GM21447 (cell line): ENCODE measurements around the gene RNH1.
"Not testable (repeated sequence)": the region's sequence is repeated elsewhere in the genome, so short reads cannot be mapped to it uniquely, and the experiment has no call there.

Experiments used
- ATAC-seq: cut with Tn5 transposase; IDR thresholded peaks from one replicate; pipeline ENCODE4 v1.9.1; 2021; ENCODE audit not compliant: unreplicated experiment

Gene RNH1

DNA sequence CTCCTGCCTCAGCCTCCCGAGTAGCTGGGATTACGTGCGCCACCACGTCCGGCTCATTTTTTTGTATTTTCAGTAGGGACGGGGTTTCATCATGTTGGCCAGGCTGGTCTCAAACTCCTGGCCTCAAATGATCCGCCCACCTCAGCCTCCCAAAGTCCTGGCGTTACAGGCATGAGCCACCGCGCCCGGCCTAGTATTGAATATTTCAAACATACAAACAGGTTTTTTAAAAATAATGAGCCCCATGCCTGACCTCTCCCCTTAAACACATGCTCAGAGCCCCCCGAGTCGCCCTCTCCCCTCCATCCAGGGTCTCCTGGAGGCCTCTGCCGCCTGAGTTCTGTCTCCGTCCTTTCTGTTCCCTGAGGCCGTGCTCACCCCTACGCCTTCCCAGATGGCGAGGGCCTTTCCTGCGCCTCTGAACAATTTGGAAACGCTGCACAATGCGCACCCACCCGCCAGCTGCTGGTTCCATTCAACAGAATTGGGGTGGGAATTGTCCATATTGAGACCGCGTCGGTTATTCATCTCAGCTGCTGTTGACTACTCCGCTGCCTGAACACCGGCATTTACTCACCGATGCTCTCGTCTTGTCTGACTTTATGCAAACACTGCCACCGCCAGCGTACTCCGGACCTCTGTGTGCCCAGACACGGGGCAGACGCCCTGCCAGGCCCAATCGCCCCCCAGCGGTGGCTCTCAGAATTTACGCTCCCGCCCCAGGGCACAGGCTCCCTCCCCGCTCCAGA is 13.6 kb upstream of the RNH1 start:
- ATAC-seq, result no peak

DNA sequence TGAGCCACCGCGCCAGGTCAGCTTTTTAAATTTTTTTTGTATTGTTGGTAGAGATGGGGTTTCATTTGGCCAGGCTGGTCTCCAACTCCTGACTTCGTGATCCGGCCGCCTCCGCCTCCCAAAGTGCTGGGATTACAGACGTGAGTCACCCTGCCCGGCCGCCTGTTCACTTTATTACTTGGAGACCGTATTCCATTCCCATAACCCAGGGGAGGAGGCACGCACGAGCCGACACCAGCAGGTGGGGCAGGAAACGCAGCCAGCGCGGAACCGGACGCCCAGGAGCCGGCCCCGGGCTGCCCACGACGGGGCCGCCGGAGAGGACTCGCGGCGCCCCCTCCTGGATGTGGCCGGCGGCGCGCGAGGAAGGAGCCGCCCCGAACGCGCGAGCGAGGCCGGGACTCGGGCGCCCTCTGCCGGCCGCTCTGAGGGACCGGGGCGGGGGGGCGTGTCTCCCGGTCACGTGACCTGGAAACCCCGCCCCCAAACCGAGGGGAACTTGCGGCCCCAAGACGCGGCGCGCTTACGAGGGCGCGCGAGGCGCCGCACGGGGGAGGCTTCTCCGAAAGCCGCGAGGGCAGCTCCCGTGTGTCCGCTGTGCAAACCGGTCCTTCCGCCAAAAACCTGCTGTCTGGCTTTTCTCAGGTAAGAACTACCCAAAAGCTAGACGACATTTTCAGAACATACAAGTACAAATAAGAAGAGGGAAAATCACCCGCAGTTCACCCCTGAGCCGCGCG is 11.6 kb upstream of the RNH1 start:
- peak; percentile 82 for ATAC-seq

DNA sequence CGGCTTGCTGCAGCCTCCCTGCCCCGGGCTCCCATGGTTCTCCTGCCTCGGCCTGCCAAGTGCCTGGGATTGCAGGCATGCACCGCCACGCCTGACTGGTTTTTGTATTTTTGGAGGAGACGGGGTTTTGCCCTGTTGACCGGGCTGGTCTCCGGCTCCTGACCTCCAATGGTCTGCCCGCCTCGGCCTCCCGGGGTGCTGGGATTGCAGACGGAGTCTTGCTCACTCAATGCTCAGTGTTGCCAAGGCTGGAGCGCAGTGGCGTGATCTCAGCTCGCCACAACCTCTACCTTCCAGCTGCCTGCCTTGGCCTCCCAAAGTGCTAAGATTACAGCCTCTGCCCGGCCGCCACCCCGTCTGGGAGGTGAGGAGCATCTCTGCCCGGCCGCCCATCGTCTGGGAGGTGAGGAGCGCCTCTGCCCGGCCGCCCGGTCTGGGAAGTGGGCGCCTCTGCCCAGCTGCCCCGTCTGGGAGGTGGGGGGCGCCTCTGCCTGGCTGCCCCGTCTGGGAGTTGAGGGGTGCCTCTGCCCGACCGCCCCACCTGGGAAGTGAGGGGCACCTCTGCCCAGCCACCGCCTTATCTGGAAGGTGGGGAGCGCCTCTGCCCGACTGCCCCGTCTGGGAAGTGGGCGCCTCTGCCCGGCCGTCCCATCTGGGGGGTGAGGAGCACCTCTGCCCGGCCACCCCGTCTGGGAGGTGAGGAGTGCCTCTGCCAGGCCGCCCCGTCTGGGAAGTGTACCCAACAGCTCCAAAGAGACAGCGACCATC is 10.1 kb upstream of the RNH1 start:
- ATAC-seq, result not testable (repeated sequence)

DNA sequence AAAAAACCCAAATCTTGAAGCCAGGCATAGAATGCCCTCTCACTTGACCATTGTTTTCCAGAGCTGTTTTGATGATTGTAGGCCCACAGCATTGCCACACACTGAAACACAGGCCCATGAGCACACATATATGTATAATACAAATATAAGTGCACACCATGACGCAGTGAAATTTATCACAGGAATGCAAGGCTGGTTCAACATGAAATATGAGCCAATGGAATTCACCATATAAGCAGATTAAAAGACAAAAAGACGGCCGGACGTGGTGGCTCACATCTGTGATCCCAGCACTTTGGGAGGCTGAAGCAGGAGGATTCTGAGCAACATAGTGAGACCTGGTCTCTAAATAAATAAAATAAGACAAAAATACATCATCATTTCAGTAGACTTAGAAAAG is 9.4 kb upstream of the RNH1 start:
- ATAC-seq, result no peak

DNA sequence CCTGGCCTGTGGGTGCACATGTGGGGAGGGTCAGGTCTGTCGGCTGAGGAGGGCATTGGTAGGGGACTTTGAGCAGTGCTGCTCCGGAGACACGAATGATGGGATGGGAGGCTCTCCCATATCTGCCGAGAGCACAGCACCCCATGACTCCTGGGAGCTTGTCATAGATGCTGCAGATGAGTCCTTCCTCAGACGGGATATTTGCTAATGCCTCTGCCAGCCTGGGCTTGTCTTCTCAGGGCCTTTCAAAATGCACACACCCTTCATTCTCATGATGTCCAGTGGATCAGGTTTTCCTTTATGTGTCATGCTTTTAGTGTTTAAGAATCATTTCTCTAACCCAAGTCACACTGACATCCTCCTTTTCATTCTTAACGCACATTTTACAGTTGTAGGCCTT is 8.1 kb upstream of the RNH1 start:
- no peak for ATAC-seq

DNA sequence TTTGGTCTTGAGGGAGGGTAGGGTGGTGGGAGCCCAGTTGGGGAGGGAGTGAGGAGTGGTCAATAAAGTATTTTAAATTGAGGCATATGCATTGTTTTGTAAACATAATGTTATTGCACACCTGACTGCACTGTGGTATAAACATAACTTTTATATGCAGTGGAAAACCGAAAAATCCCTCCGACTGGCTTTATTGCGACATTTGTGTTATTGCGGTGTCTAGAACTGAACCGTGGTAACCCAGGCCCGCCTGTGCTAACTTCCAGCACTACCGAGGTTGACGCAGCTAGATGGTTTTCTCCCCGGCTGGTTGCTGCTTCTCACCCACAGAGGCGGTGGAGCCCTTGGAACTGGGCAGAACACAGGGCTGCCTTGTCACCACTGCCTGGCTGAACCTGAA is 7.6 kb upstream of the RNH1 start:
- no peak for ATAC-seq

DNA sequence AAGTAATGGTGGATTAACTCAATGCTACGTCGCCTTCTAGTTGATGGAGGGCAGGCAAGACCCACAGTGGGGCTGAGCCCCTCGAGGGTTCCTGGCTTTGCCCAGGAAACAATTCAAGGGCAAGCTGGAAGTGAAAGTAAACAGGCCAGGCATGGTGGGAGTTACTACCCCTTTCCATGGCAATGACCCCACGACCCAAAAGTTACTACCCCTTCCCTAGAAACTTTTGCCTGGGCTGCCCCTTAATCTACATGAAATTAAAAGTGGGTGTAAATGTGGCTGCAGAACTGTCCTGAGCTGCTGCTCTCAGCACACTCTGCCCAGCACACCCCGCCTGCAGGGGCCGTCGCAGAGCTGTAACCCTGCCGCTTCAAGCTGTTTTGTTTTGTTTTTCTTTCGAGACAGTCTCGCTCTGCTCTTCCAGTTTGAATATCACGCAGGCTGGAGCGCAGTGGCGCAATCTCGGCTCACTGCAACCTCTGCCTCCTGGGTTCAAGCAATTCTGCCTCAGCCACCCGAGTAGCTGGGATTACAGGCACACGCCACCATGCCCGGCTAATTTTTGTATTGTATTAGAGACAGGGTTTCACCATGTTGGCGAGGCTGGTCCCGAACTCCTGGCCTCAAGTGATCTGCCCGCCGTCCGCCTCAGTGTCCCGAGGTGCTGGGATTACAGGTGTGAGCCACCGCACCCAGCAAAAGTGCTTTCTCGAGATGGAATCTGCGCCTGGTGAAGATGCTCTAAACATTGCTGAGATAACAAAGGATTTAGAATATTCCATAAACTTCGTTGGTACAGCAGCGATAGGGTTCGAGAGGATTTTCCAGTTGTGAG is 5.9 kb upstream of the RNH1 start:
- ATAC-seq, result no peak

DNA sequence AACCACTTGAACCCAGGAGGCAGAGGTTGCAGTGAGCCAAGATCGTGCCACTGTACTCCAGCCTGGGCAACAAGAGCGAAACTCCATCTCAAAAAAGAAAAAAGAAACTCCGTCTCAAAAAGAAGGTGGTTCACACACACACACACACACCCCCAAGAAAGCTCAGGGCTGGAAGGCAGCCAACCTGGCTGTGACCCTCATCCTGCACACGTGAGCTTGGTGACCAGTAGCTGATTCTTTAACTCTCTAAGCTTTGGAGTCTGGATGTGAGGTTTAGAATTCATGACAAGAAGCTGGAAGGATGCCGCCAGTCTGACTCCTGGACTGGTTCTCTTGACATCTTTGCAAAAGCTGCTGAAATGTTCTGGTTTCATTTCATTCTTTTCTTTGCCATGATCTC is 1.9 kb upstream of the RNH1 start:
- no peak for ATAC-seq

DNA sequence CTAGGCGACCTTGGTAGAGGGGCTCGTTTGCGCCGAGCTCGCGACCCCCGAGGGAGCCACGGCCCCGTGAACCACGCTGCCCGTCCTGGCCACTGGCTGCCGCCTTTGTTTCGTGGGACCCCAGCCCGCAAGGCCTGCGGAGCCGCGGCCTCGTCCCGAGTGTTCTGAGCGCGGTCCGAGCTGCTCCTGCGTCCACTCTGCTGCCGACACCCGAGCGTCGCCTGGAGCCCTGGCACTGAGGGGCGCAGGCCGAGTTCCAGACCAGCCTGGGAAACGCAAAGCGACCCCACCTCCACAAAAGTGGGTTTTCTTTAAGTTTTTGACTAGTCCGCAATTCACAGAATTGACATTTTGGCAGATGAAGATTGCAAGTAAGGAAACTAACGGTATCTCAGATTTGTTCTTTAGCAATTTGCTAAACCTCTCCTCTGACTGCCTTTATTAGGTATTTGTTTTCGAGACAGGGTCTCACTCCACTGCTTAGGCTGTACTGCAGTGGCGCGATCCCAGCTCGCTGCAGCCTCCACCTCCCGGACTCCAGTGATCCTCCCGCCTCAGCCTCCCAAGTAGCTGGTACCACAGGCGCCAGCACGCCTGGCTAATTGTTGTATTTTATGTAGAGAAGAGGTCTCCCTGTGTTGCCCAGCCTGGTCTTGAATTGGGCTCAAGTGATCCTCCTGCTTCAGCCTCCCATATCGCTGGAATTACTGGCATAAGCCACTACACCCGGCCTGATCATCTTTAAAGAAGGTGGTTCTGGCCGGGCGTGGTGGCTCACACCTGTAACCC is 879 bp upstream of the RNH1 start:
- no peak for ATAC-seq

DNA sequence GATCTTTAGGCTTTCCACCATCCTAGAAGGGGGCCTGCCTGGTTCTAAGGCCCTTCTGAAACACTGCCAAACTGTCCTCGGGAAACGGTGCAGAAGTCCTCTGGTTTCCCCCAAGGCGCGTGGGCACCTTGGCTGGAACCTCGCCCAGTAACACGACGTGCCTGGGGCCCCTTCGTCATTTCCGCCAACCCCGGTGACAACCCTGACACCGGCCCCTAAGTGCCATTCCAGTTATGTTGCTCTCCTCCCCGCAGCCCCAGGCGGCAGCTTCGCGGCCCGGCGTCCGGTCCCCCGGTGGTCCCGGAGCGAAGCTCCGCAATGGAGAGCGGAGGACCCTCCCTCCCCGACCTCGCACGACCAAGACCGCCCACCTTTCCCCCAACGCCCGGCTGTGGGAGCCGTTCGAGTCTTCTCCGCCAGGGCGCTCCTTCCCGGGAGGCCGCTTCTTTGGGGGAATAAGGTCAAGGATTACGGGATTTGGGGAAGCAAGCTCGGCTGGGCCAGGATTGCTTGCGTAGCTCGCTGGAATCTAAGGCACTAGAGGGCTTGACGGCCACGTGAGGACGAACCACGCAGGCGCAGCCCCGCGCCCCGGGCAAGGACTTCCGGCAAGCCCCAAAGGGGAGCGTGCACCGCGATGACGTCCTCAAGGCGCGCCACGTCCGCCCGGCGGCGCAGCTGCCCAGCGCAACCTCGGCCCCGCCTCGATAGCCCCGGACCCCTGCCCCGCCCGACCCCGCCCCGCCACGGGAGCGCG is 626 bp downstream of the RNH1 start:
- ATAC-seq, result peak; percentile 58

DNA sequence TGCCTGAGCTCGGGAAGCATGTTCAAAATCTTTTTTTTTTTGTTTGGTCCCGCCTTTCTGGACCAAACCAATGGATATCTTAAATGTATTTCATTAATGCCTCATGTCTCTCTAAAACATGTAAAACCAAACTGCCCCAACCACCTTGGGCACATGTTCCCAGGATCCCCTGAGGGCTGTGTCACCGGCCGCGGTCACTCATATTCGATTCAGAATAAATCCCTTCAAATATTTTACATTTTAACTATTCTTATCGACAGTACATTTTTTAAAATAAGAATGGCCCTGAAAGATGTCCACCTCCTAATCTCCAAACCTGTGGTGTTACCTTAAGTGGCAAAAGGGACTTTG is 2.1 kb downstream of the RNH1 start:
- ATAC-seq, result no peak

DNA sequence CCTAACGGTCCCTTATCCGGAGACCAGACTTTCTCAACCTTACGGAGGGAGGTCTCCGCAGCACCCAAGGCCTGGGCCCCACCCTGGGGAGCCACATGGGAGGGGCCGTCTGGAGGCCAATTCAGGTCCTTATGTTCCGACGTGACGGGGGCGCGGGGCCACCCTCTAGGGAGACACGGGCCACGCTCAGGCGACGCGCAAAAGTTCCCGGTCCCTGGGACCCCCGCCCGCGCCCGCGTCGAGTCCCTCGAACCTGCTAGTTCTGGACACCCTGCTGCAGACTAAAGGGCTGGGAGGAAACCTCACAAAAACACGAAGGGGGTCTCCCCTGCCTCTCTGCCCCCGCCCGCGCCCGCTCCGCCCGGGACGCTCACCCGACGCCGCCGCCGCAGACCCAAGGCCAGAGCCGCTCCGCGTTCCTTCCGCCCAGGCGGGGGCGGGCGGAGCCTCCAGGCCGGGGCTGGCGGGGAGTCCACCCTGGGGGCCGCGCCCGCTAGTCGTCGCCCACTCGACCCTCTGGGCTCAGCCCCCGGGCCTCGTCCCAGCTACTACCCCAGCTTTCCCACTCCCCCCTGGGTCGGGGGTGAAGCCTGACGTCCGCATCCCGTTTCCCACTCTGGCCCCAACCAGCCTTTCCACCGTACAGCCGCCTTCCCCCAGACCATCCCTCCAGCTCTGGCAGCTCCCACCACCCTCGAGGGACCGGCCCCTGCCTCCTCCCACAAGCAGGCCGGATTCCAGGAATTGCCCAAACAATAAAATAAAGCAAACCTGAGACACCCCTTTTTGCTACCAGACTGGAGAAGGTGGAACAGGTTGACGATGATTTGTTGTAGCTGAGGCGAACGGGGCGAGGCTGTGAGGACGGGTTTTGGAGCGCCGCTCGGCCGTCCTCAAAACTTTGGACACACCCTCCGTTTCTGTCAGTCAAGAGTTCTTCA is 2.7 kb downstream of the RNH1 start:
- no peak for ATAC-seq

DNA sequence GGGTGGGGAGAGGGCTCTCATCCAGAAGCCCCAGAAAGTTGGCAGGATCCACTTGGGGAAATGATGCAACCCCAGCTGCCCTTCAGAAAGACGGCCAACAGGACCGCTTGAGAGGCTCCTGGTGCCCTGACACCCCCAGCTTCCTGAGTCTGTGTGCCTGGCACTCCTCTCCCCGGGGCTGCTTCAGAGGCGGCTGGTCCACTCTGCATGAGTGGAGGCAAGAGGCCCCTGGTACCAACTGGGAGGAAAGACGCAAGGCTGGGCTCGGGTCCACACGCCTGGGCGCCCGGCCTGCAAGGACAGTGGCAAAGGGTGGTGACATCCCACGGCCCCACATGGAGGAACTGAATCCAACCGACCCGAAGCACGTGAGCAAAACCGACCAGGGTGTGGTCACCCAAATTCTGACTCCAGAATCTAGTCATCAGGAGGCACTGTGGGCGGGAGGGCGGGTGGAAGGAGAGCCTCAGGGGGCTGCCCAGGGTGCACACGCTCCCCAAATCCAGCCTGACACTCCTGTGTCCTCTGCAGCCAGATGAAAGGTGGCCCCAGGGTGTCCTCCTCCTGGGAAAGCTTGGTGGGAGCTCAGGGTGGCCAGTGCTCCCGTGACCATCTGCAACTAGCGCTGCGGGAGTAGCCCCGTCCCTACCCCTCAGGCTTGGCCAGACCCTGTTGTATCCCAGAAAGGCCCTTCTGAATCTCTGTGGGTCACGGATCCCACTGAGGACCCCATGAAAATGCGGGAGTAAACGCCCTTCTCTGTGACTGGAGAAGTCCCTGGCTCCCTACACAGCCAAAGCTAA is 3.7 kb downstream of the RNH1 start:
- no peak for ATAC-seq

DNA sequence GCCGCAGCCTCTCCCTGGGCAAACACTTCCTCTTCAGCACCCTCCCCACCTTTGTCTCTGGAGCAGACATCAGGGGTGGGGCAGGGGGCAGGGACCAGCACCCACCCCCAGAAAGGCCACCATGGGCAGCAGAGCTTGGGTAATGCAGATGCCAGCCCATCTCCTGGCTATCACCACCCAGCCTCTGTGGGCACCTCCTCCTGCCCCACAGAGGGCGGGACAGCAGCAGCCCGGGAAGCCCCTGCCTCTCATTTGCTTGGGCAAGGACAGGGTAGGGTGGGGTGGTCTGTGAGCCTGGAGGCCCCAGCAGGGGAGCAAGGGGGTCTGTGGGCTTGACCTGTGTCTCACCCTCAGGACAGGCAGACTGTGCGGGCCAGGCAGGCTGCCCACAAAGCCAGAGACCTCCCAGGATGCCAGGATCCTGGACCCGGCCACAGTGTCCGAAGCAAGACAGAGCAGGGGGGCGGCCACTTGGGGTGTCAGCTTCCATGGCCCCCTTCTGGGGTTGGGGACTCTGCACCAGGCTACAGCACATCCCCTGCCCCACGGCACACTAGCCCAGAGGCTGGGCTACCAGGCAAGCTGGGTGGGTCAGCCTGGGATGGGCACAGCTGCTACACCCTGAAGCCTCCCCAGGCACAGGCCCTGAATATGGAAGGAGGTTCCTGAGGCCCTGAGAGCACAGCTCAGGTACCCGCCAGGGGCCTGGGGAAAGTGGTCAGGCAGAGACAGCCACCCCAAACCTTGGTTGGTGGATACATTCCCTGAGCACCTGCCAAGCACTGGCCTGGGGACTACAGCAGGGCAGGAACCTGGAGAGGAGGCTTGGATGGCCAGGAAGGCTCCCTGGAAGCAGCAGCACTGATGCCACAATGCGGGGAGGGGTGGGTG is 4.5 kb downstream of the RNH1 start:
- ATAC-seq, result no peak

DNA sequence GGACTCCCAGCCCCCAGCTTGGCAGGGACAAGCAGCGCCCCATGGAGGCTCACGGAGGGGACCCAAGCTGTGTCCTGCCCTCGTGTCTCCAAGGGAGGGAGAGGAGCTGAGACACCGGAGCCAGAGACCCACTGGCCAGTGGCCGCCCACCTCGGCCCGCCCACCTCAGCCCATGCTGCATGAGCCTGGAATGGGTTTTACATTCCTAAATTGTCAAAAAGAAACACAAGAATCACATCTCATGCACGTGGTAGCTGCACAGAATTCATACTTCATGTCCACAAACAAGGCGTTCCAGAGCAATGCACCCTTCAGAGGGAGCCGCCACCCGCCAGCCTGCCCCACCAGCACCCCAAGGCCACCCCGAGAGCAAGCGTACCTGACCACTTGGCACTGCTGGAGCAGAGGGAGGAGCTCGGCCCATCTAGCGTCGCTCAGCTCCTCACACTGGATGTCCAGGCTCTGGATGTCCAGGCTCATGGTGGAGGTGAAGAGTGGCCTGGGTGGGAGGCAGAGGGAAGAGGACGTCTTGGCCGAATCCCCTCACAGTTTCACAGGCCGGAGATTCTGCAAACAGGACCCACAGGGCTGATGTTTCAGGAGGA is 5.3 kb downstream of the RNH1 start:
- no peak for ATAC-seq

DNA sequence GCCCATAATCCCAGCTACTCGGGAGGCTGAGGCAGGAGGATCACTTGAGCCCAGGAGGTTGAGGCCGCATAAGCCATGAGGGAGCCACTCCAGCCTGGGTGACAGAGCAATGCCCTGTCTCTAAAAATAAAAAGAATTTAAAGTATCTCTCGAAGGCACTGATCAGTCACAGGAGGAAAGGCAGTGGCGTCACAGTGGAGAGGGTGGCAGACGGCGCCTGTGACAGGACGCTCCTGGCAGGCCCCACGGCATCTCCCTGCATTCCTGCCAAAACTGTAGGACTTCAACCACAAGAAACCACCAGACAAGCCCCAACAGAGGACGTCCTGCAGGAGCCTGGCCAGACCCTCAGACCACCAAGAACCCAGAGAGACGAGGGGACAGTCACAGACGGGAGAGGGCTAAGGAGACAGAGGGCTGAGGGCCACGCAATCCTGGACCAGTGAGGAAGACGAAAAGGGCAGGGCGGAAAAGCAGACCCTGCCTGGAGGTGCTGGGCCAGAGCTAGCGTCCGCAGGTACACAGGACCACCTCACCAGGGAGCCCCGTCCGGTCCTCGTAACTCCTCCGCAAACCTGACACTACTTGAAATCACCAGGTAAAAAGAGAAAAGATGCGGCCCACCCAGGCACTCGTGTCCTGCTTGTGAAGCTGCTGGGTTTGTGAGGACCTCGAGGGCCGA is 5.9 kb downstream of the RNH1 start:
- no peak for ATAC-seq
